Keratinocyte (primary cell): ENCODE results near the gene KLHL35. TPM values are rescaled to one million over a fixed set of nuclear protein-coding genes. Genes with fewer than 3 reads are reported as not detected.

Source experiments
- DNase-seq: peaks from one replicate; pipeline ENCODE4 v3.0.0-alpha.2; 2011; ENCODE audit warnings: low read depth, missing footprints, low spot score
- FAIRE-seq: peaks from 2 replicates; lab custom pipeline; 2011; peaks lifted over from hg19 to GRCh38; lab: Jason Lieb, UNC
- H2AFZ ChIP-seq: 2 replicates; pipeline ENCODE4 v1.6.0; 2012; ENCODE audit warnings: low read length, control low read depth, inconsistent platforms; ENCODE audit not compliant: control insufficient read depth
- H3K27ac ChIP-seq: 2 replicates; pipeline ENCODE4 v1.5.1; 2011; ENCODE audit warnings: low read length; ENCODE audit not compliant: control insufficient read depth, insufficient read depth
- H3K27me3 ChIP-seq: 3 replicates; pipeline ENCODE4 v1.6.0; 2011; ENCODE audit warnings: low read length; ENCODE audit not compliant: control insufficient read depth, insufficient read depth; ENCODE audit errors: extremely low read depth
- H3K36me3 ChIP-seq, 2 experiments: 2 replicates in 1 of 2; 3 replicates in 1 of 2; pipeline ENCODE4 v1.5.1; 2011; ENCODE audit warnings: low read length in 2 of 2, mild to moderate bottlenecking in 1 of 2; ENCODE audit not compliant: control insufficient read depth in 2 of 2, insufficient read depth in 2 of 2; ENCODE audit errors: extremely low read depth in 1 of 2
- H3K4me1 ChIP-seq: 3 replicates; pipeline ENCODE4 v1.5.1; 2011; ENCODE audit warnings: low read length; ENCODE audit not compliant: control insufficient read depth, insufficient read depth; ENCODE audit errors: extremely low read depth
- H3K4me2 ChIP-seq: 3 replicates; pipeline ENCODE4 v1.6.0; 2011; ENCODE audit warnings: low read depth, low read length; ENCODE audit not compliant: control insufficient read depth, insufficient read depth; ENCODE audit errors: extremely low read depth
- H3K4me3 ChIP-seq, 3 experiments: fragments of 200-600 bp in 1 of 3; sonication (generic) in 1 of 3; 2 replicates in 2 of 3; 3 replicates in 1 of 3; pipeline ENCODE4 v1.5.1; 2011 to 2016; ENCODE audit warnings: low read length in 3 of 3, mild to moderate bottlenecking in 3 of 3, control low read depth in 2 of 3, inconsistent platforms in 1 of 3, low read depth in 1 of 3, mixed read lengths in 1 of 3, mixed run types in 1 of 3, moderate library complexity in 1 of 3; ENCODE audit not compliant: control insufficient read depth in 2 of 3, insufficient read depth in 2 of 3; ENCODE audit errors: extremely low read depth in 1 of 3
- H3K79me2 ChIP-seq: 2 replicates; pipeline ENCODE4 v1.6.0; 2012; ENCODE audit warnings: low read length; ENCODE audit not compliant: control insufficient read depth, insufficient read depth
- H3K9ac ChIP-seq: 3 replicates; pipeline ENCODE4 v1.6.0; 2011; ENCODE audit warnings: low read length; ENCODE audit not compliant: control insufficient read depth, insufficient read depth; ENCODE audit errors: extremely low read depth
- H3K9me1 ChIP-seq: 3 replicates; pipeline ENCODE4 v1.6.0; 2011; ENCODE audit warnings: low read length; ENCODE audit not compliant: control insufficient read depth, insufficient read depth; ENCODE audit errors: extremely low read depth
- H3K9me3 ChIP-seq: 2 replicates; pipeline ENCODE4 v1.5.1; 2012; ENCODE audit warnings: low read depth, low read length; ENCODE audit not compliant: control insufficient read depth
- H4K20me1 ChIP-seq: 3 replicates; pipeline ENCODE4 v1.6.0; 2011; ENCODE audit warnings: low read length; ENCODE audit not compliant: control insufficient read depth, insufficient read depth; ENCODE audit errors: extremely low read depth
- CTCF ChIP-seq, 3 experiments: IDR thresholded peaks in 1 of 3; conservative IDR thresholded peaks in 1 of 3; optimal IDR thresholded peaks in 1 of 3; 2 replicates in 2 of 3; 3 replicates in 1 of 3; pipeline versions ENCODE3 to v1.5.1; 2011; ENCODE audit warnings: low read length in 3 of 3, mild to moderate bottlenecking in 3 of 3, moderate library complexity in 2 of 3, control low read depth in 1 of 3, inconsistent platforms in 1 of 3; ENCODE audit not compliant: insufficient read depth in 2 of 3; ENCODE audit errors: extremely low read depth in 1 of 3
- EZH2 ChIP-seq: IDR thresholded peaks from one replicate; pipeline ENCODE4 v1.6.1; 2012; ENCODE audit warnings: inconsistent platforms, mild to moderate bottlenecking, low read length, moderate library complexity
- dilution Hi-C: fragments of 300-500 bp; cut with MboI; formaldehyde crosslinking; loops from one replicate; pipeline ENCODE4 v1.7.0; 2020; ENCODE audit warnings: low sequenced_read_pairs; ENCODE audit not compliant: extremely low pct_ligation_motif_present
- polyA plus RNA-seq, 5 experiments: library from polyadenylated mRNA; depleted of rRNA in 3 of 5; stranded (reverse) in 3 of 5; stranded (forward) in 1 of 5; unstranded in 1 of 5; fragments of >200 nt; gene quantifications; 1 replicate in 1 of 5; 2 replicates in 3 of 5; 3 replicates in 1 of 5; pipeline versions ENCODE4 v1.2.1 to v1.2.3, GENCODE V29; 2011 to 2012; ENCODE audit warnings: missing spikeins in 2 of 5, low read depth in 1 of 5, low replicate concordance in 1 of 5

The KLHL35 gene
- polyA plus RNA-seq, 1 donor (not counting 4 experiments of a cell fraction or from before 2014, with no cell fraction given) = 0.58 TPM

- Histone ChIP-seq H3K79me2 (no peaks in the 10 kb centered on the region), H3K9me1 (no peaks in the 10 kb centered on the region), H3K9ac (no peak overlapping the region), H3K9me3 (no peaks in the 10 kb centered on the region), H3K4me3 (no peak overlapping the region), H3K36me3 (no peaks in the 10 kb centered on the region), H3K4me2 (no peak overlapping the region), H3K4me1 (peaks cover 11% of the 10 kb centered on the region), H2AFZ (no peak overlapping the region), H3K27ac (no peak overlapping the region), H4K20me1 (no peaks in the 10 kb centered on the region), H3K27me3 (peaks cover 38% of the 10 kb centered on the region)
- FAIRE-seq (peak; percentile 85), DNase-seq (no peak)
- dilution Hi-C loops = no loop called here
- peak; percentile 84 to 99 (median 93) for TF ChIP-seq CTCF (optimal IDR thresholded peaks at IDR 0.05 in 1 of 3, IDR thresholded peaks at IDR 0.05 in 1 of 3, conservative IDR thresholded peaks at IDR 0.05 in 1 of 3; ENCODE audit: extremely low read depth in 1 of 3, insufficient read depth in 2 of 3, low read length in 3 of 3)
- TF ChIP-seq EZH2 = no peak
Observed at GRCh38 chr11:75445315-75445953, 12.4 kb upstream of the KLHL35 start.

GRCh38 chr11:75443043-75443442 is 10.0 kb upstream of the KLHL35 start:
- H3K27me3 ChIP-seq = peaks cover 31% of the 10 kb centered on the region
- H3K36me3 ChIP-seq = no peaks in the 10 kb centered on the region
- no peak overlapping the region for H3K9ac ChIP-seq
- no peak for FAIRE-seq
- no peak overlapping the region for H3K4me2 ChIP-seq
- no peaks in the 10 kb centered on the region for H3K79me2 ChIP-seq
- peaks cover 11% of the 10 kb centered on the region for H3K4me1 ChIP-seq
- TF ChIP-seq EZH2 (no peak), CTCF (optimal IDR thresholded peaks at IDR 0.05 in 1 of 3, IDR thresholded peaks at IDR 0.05 in 1 of 3, conservative IDR thresholded peaks at IDR 0.05 in 1 of 3; ENCODE audit: extremely low read depth in 1 of 3, insufficient read depth in 2 of 3, low read length in 3 of 3) (no peak)
- H3K9me3 ChIP-seq = no peaks in the 10 kb centered on the region
- no peaks in the 10 kb centered on the region for H4K20me1 ChIP-seq
- no peak overlapping the region for H3K27ac ChIP-seq
- no peaks in the 10 kb centered on the region for H3K9me1 ChIP-seq
- no peak overlapping the region for H2AFZ ChIP-seq
- dilution Hi-C loops = no loop called here
- no peak overlapping the region for H3K4me3 ChIP-seq
- no peak for DNase-seq
